GM21717 (cell line): ENCODE measurements around the gene LRRC9.

Source experiments
- ATAC-seq: cut with Tn5 transposase; IDR thresholded peaks from one replicate; pipeline ENCODE4 v1.9.1; 2021; ENCODE audit warnings: mild to moderate bottlenecking, moderate library complexity; ENCODE audit not compliant: unreplicated experiment

LRRC9 gene

GRCh38 chr14:60106339-60106738 is 186.4 kb downstream of the LRRC9 start:
- no peak for ATAC-seq

- no peak for ATAC-seq
These were observed 187.5 kb downstream of the LRRC9 start for GRCh38 chr14:60107477-60107876.

GRCh38 chr14:60111732-60112131 is 191.8 kb downstream of the LRRC9 start:
- ATAC-seq: no peak
